ENCODE results near the gene FBN1.

The FBN1 gene

GRCh38 chr15:48470096-48470495 is 175.4 kb downstream of the FBN1 start:
- no peak for TF ChIP-seq CTCF (IDR thresholded peaks at IDR 0.05; ENCODE audit: control extremely low read depth, extremely low read depth, low read depth, missing control alignments)
- CTCF ChIA-PET, result interaction anchor here (0.7 kb wide), 1 partner anchor 38 kb away, joined by 3 read pairs; no protein-coding TSS in a partner anchor
- DNase-seq (ENCODE audit: extremely low spot score), result no peak
- POLR2A ChIA-PET, result no interaction called here

GRCh38 chr15:48469681-48470080 is 175.8 kb downstream of the FBN1 start:
- ChIA-PET POLR2A (no interaction called here), CTCF (interaction anchor here (0.7 kb wide), 1 partner anchor 39 kb away, joined by 3 read pairs; no protein-coding TSS in a partner anchor)
- no peak for TF ChIP-seq CTCF (IDR thresholded peaks at IDR 0.05; ENCODE audit: control extremely low read depth, extremely low read depth, low read depth, missing control alignments)
- no peak for DNase-seq (ENCODE audit: extremely low spot score)

- CTCF ChIA-PET, result interaction anchor here (0.7 kb wide), 1 partner anchor 39 kb away, joined by 3 read pairs; no protein-coding TSS in a partner anchor
- POLR2A ChIA-PET, result no interaction called here
- no peak for DNase-seq (ENCODE audit: extremely low spot score)
- TF ChIP-seq CTCF (IDR thresholded peaks at IDR 0.05; ENCODE audit: control extremely low read depth, extremely low read depth, low read depth, missing control alignments), result no peak
Observed at GRCh38 chr15:48469271-48469670, 176.2 kb downstream of the FBN1 start.

- no peak for TF ChIP-seq CTCF (IDR thresholded peaks at IDR 0.05; ENCODE audit: control extremely low read depth, extremely low read depth, low read depth, missing control alignments)
- CTCF ChIA-PET, result no interaction called here
- POLR2A ChIA-PET, result no interaction called here
- DNase-seq (ENCODE audit: extremely low spot score), result no peak
Observed at GRCh38 chr15:48467801-48468200, 177.7 kb downstream of the FBN1 start.

- POLR2A ChIA-PET, result no interaction called here
- no peak for TF ChIP-seq CTCF (IDR thresholded peaks at IDR 0.05; ENCODE audit: control extremely low read depth, extremely low read depth, low read depth, missing control alignments)
- CTCF ChIA-PET, result interaction anchor here (1.2 kb wide), 1 partner anchor 15 kb away, joined by 3 read pairs; no protein-coding TSS in a partner anchor
- no peak for DNase-seq (ENCODE audit: extremely low spot score)
Observed at GRCh38 chr15:48466820-48467219, 178.7 kb downstream of the FBN1 start.

GRCh38 chr15:48466079-48466478 is 179.4 kb downstream of the FBN1 start:
- ChIA-PET POLR2A (no interaction called here), CTCF (interaction anchor here (1.2 kb wide), 1 partner anchor 14 kb away, joined by 3 read pairs; no protein-coding TSS in a partner anchor)
- no peak for TF ChIP-seq CTCF (IDR thresholded peaks at IDR 0.05; ENCODE audit: control extremely low read depth, extremely low read depth, low read depth, missing control alignments)
- DNase-seq (ENCODE audit: extremely low spot score), result no peak

- no peak for DNase-seq (ENCODE audit: extremely low spot score)
Observed at GRCh38 chr15:48465410-48465809, 180.1 kb downstream of the FBN1 start.

More at GRCh38 chr15:48465410-48465809, 180.1 kb downstream of the FBN1 start:
- TF ChIP-seq CTCF (IDR thresholded peaks at IDR 0.05; ENCODE audit: control extremely low read depth, extremely low read depth, low read depth, missing control alignments), result no peak
- POLR2A ChIA-PET, result no interaction called here
- CTCF ChIA-PET, result no interaction called here

Data from GM10248 (cell line).